Left lung (tissue), 10 donors: Measurements from ENCODE around the gene DNAH8. TPM values are rescaled to one million over a fixed set of nuclear protein-coding genes. Genes with fewer than 3 reads are reported as not detected.

Experiments
- ATAC-seq: fragments of 200-7000 bp; cut with Tn5 transposase; one replicate; pipeline ENCODE4 v1.9.1; 2020; ENCODE audit warnings: moderate library complexity
- DNase-seq, 4 donors: peaks; one replicate each; pipeline ENCODE4 v3.0.0-alpha.2; 2013 to 2020
- H3K27ac ChIP-seq, 2 donors: fragments of 200-600 bp; sonication (generic) in 1 of 2; one replicate each; pipeline versions ENCODE4 v1.5.0 to v1.8.0; 2020 to 2021
- H3K27me3 ChIP-seq, 2 donors: fragments of 200-600 bp; sonication (generic) in 1 of 2; one replicate each; pipeline versions ENCODE4 v1.5.0 to v1.8.0; 2020 to 2021
- H3K36me3 ChIP-seq, 2 donors: fragments of 200-600 bp; sonication (generic) in 1 of 2; one replicate each; pipeline versions ENCODE4 v1.5.0 to v1.8.0; 2020 to 2021
- H3K4me1 ChIP-seq, 2 donors: fragments of 200-600 bp; one replicate each; pipeline ENCODE4 v1.8.0; 2021
- H3K4me3 ChIP-seq, 2 donors: fragments of 200-600 bp; sonication (generic) in 1 of 2; one replicate each; pipeline versions ENCODE4 v1.5.0 to v1.8.0; 2020 to 2021; ENCODE audit warnings: mild to moderate bottlenecking in 1 of 2
- H3K9me3 ChIP-seq, 2 donors: fragments of 200-600 bp; sonication (generic) in 1 of 2; one replicate each; pipeline versions ENCODE4 v1.5.0 to v1.8.0; 2020 to 2021
- CTCF ChIP-seq, 2 donors: fragments of 200-600 bp; sonication (generic) in 1 of 2; IDR thresholded peaks; one replicate each; pipeline versions ENCODE4 v1.5.0 to v1.8.0; 2021; ENCODE audit warnings: antibody characterized with exemption in 2 of 2
- intact Hi-C, 2 donors: fragments of 100-400 bp; cut with DNase I; formaldehyde crosslinking; loops; one replicate each; pipeline versions ENCODE4 v1.11.2 to v1.14.2; 2022
- polyA plus RNA-seq, 6 donors: library from polyadenylated mRNA; unstranded; fragments of 120-200 nt; gene quantifications; one replicate each; pipeline ENCODE4 v1.2.1, GENCODE V29; 2013; ENCODE audit not compliant: insufficient read length in 6 of 6
- total RNA-seq, 2 donors: library from RNA; stranded (reverse); fragmentation: NEBNext Ultra II Directional; extraction: Animal tissue kit (Norgen Biotek cat#: 25700); gene quantifications; one replicate each; pipeline ENCODE4 v1.2.1, GENCODE V29; 2021
- donor health status: DM: no; HTN: yes; CAD: no.
- donor health status: DM: no; HTN: no; CAD: no.

The DNAH8 gene
- total and polyA plus RNA-seq, 8 donors, result 0.03 to 0.34 (median 0.08) TPM

DNA sequence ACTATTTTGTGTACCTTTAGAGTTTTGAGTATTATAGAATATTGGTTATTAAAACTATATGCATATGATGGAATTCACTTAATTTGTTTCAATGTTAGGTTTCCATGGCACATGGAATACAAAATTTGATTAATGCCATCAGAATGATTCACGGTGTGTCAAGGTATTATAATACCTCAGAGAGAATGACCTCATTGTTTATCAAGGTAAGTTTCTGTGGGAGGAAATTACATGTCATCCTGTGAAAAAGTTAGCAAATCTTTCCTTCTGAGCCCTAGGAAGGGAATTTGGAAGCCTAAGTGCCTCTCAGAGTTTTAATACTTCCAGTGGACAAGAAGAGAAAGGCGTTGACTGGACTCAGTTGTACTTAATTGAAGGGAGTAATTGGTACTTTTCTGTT is 40.8 kb downstream of the DNAH8 start:
- Histone ChIP-seq H3K27me3 (no peaks in the 10 kb centered on the region), H3K4me3 (no peak overlapping the region), H3K36me3 (no peaks in the 10 kb centered on the region), H3K4me1 (no peaks in the 10 kb centered on the region), H3K27ac (no peak overlapping the region), H3K9me3 (no peaks in the 10 kb centered on the region)
- no peak for DNase-seq
- no peak for TF ChIP-seq CTCF (IDR thresholded peaks at IDR 0.05)
- intact Hi-C loops, result no loop called here
- peak; percentile 58 for ATAC-seq

DNA sequence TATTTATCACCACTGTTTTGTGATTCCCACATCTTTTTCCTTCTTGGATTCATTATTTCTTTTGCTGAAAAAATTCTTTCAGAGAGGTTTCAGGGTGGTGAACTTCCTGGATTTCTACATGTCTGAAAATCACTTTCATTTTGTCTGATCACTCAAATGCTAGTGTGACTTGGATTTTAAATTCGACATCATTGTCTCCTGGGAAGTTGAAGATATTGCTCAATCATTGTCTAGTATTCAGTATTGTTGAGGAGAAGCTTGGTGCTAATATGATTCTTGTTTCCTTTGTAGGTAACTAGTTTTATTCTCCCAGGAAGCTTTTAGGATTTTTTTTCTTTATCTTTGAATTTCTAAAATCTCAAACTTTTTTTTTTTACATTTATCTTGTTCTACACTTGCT is 45.0 kb downstream of the DNAH8 start:
- Histone ChIP-seq H3K4me3 (no peak overlapping the region), H3K27ac (no peak overlapping the region), H3K9me3 (no peaks in the 10 kb centered on the region), H3K27me3 (no peaks in the 10 kb centered on the region), H3K36me3 (no peaks in the 10 kb centered on the region), H3K4me1 (no peaks in the 10 kb centered on the region)
- intact Hi-C loops, result no loop called here
- ATAC-seq, result no peak
- DNase-seq, result no peak
- TF ChIP-seq CTCF (IDR thresholded peaks at IDR 0.05), result no peak

- intact Hi-C loops, result no loop called here
- Histone ChIP-seq H3K27me3 (no peaks in the 10 kb centered on the region), H3K36me3 (no peaks in the 10 kb centered on the region), H3K9me3 (no peaks in the 10 kb centered on the region), H3K4me1 (no peaks in the 10 kb centered on the region), H3K27ac (no peak overlapping the region), H3K4me3 (no peak overlapping the region)
- no peak for ATAC-seq
- no peak for TF ChIP-seq CTCF (IDR thresholded peaks at IDR 0.05)
- DNase-seq, result no peak
Measured at GRCh38 chr6:38762848-38763247, 47.7 kb downstream of the DNAH8 start.

DNA sequence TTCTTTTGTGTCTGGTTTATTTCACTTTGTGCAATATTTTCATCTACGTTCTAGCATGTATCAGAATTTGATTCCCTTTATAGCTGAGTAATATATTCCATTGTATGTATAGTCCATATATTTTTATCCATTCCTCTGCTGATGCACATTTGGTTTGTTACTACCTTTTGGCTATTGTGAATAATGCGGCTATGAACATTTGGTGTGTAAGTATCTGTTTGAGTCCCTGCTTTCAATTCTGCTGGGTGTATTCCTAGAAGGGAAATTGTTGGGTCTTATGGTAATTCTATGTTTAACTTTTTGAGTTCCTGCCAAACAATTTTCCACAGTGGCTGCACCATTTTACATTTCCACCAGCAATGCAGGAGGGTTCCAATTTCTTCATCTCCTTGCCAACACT is 52.4 kb downstream of the DNAH8 start:
- Histone ChIP-seq H3K27me3 (no peaks in the 10 kb centered on the region), H3K4me1 (peaks cover 0 to 9% of the 10 kb centered on the region in 2 donors), H3K9me3 (no peaks in the 10 kb centered on the region), H3K36me3 (no peaks in the 10 kb centered on the region), H3K27ac (no peak overlapping the region), H3K4me3 (no peak overlapping the region)
- intact Hi-C loops, result no loop called here
- no peak for TF ChIP-seq CTCF (IDR thresholded peaks at IDR 0.05)
- no peak for ATAC-seq
- DNase-seq, result no peak

DNA sequence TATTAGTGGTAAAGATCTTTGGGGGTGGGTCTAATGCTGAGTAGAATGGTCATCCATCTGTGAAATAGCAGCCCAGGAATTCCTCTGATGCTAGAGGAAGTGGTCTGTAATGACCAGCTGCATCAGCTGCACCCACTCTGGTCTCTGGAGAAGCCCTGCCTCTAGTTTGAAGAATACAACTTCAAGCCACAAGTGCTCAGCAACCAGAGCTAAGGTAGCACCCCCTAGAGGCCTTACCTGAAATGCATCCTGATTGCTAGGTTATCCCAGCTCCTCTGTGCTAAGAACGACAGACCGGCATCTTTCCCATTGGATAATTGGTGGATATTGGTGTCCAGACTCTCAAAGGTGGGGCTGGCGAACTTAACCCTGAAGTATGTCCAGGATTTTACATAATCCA is 58.2 kb downstream of the DNAH8 start:
- H3K4me3 ChIP-seq, result no peak overlapping the region
- peak; percentile 48 for ATAC-seq

More for the DNA sequence above, 58.2 kb downstream of the DNAH8 start:
- no peaks in the 10 kb centered on the region for H3K27me3 ChIP-seq
- TF ChIP-seq CTCF (IDR thresholded peaks at IDR 0.05), result peak; percentile 24 to 29
- H3K9me3 ChIP-seq, result no peaks in the 10 kb centered on the region
- no peak for DNase-seq
- intact Hi-C loops, result no loop called here
- H3K27ac ChIP-seq, result no peak overlapping the region
- H3K4me1 ChIP-seq, result peaks cover 0 to 9% of the 10 kb centered on the region in 2 donors
- H3K36me3 ChIP-seq, result no peaks in the 10 kb centered on the region
